Measurements from ENCODE around the gene MYPN. TPM values are rescaled to one million over a fixed set of nuclear protein-coding genes. Genes with fewer than 3 reads are reported as not detected.

MYPN gene
- total and polyA plus RNA-seq, 2 experiments from 2014 or later: not detected

DNA sequence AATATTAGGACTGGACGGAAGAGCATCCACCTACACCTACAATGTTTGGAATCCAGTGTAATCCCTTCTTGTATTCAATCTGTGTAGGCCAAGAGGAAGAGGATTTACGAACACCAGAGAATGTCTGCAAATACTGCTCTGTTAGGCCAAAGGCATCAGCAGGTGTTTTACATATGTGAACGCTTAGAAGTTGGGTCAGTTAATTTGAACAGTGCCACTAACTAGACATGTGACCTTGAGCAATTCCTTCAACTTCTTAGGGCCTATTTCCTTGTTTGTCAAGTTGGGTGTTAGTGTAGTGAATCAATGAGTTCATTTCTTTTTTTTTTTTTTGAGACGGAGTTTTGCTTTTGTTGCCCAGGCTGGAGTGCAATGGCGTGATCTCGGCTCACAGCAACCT is 35.4 kb downstream of the MYPN start:
- Mint-ChIP-seq H3K4me1 (no peaks in the 10 kb centered on the region; the same call in 2 of the 3 replicates), H3K9me3 (no peaks in the 10 kb centered on the region), H3K36me3 (ENCODE audit: low read depth) (no peaks in the 10 kb centered on the region), H3K27me3 (ENCODE audit: insufficient read depth, low read depth, poor library complexity) (peaks cover 1% of the 10 kb centered on the region), H3K4me3 (no peak overlapping the region), H3K27ac (no peak overlapping the region)
- H3K4me3 ChIP-seq: no peak overlapping the region
- H3K4me2 ChIP-seq: no peak overlapping the region
- H2AFZ ChIP-seq: no peak overlapping the region; the same call in 1 of the 2 replicates
- no peak overlapping the region for H3K27ac ChIP-seq (ENCODE audit: low read depth)
- no peaks in the 10 kb centered on the region for H3K79me2 ChIP-seq (replicated peaks; ENCODE audit: insufficient read depth)
- no peaks in the 10 kb centered on the region for H3K36me3 ChIP-seq (ENCODE audit: insufficient read depth)
- H3K4me1 ChIP-seq (ENCODE audit: insufficient read depth): no peaks in the 10 kb centered on the region
- no peaks in the 10 kb centered on the region for H3K9me2 ChIP-seq (ENCODE audit: insufficient read depth)
- no peaks in the 10 kb centered on the region for H4K20me1 ChIP-seq (replicated peaks; ENCODE audit: insufficient read depth)
- TF ChIP-seq POLR2AphosphoS5 (IDR thresholded peaks at IDR 0.05; ENCODE audit: low read depth) (no peak), ETS1 (IDR thresholded peaks at IDR 0.05) (no peak), EZH2phosphoT487 (IDR thresholded peaks at IDR 0.05; ENCODE audit: unreplicated experiment) (no peak), CTCF (conservative IDR thresholded peaks at IDR 0.05; ENCODE audit: low read depth in 2 of 2) (no peak), NANOG (IDR thresholded peaks at IDR 0.05; ENCODE audit: borderline replicate concordance) (no peak), CREB1 (CRISPR knock-in tag; IDR thresholded peaks at IDR 0.05; ENCODE audit: low read depth) (no peak), EZH2 (IDR thresholded peaks at IDR 0.05; ENCODE audit: low read depth, unreplicated experiment) (no peak), JUNB (IDR thresholded peaks at IDR 0.05; ENCODE audit: unreplicated experiment) (no peak), ZNF331 (CRISPR knock-in tag; IDR thresholded peaks at IDR 0.05; ENCODE audit: low read depth) (no peak), REST (IDR thresholded peaks at IDR 0.05; ENCODE audit: unreplicated experiment) (no peak), ZNF114 (CRISPR knock-in tag; IDR thresholded peaks at IDR 0.05) (no peak), STAT1 (IDR thresholded peaks at IDR 0.05; ENCODE audit: unreplicated experiment) (no peak)
- TF ChIP-seq, protein P1, sequence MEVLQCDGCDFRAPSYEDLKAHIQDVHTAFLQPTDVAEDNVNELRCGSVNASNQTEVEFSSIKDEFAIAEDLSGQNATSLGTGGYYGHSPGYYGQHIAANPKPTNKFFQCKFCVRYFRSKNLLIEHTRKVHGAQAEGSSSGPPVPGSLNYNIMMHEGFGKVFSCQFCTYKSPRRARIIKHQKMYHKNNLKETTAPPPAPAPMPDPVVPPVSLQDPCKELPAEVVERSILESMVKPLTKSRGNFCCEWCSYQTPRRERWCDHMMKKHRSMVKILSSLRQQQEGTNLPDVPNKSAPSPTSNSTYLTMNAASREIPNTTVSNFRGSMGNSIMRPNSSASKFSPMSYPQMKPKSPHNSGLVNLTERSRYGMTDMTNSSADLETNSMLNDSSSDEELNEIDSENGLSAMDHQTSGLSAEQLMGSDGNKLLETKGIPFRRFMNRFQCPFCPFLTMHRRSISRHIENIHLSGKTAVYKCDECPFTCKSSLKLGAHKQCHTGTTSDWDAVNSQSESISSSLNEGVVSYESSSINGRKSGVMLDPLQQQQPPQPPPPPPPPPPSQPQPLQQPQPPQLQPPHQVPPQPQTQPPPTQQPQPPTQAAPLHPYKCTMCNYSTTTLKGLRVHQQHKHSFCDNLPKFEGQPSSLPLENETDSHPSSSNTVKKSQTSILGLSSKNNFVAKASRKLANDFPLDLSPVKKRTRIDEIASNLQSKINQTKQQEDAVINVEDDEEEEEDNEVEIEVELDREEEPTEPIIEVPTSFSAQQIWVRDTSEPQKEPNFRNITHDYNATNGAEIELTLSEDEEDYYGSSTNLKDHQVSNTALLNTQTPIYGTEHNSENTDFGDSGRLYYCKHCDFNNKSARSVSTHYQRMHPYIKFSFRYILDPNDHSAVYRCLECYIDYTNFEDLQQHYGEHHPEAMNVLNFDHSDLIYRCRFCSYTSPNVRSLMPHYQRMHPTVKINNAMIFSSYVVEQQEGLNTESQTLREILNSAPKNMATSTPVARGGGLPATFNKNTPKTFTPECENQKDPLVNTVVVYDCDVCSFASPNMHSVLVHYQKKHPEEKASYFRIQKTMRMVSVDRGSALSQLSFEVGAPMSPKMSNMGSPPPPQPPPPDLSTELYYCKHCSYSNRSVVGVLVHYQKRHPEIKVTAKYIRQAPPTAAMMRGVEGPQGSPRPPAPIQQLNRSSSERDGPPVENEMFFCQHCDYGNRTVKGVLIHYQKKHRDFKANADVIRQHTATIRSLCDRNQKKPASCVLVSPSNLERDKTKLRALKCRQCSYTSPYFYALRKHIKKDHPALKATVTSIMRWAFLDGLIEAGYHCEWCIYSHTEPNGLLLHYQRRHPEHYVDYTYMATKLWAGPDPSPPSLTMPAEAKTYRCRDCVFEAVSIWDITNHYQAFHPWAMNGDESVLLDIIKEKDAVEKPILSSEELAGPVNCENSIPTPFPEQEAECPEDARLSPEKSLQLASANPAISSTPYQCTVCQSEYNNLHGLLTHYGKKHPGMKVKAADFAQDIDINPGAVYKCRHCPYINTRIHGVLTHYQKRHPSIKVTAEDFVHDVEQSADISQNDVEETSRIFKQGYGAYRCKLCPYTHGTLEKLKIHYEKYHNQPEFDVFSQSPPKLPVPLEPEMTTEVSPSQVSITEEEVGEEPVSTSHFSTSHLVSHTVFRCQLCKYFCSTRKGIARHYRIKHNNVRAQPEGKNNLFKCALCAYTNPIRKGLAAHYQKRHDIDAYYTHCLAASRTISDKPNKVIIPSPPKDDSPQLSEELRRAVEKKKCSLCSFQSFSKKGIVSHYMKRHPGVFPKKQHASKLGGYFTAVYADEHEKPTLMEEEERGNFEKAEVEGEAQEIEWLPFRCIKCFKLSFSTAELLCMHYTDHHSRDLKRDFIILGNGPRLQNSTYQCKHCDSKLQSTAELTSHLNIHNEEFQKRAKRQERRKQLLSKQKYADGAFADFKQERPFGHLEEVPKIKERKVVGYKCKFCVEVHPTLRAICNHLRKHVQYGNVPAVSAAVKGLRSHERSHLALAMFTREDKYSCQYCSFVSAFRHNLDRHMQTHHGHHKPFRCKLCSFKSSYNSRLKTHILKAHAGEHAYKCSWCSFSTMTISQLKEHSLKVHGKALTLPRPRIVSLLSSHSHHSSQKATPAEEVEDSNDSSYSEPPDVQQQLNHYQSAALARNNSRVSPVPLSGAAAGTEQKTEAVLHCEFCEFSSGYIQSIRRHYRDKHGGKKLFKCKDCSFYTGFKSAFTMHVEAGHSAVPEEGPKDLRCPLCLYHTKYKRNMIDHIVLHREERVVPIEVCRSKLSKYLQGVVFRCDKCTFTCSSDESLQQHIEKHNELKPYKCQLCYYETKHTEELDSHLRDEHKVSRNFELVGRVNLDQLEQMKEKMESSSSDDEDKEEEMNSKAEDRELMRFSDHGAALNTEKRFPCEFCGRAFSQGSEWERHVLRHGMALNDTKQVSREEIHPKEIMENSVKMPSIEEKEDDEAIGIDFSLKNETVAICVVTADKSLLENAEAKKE (CRISPR knock-in tag; IDR thresholded peaks at IDR 0.05): no peak
- H3K27me3 ChIP-seq (ENCODE audit: insufficient read depth): no peaks in the 10 kb centered on the region
- H3F3A ChIP-seq (replicated peaks; ENCODE audit: low read depth): no peaks in the 10 kb centered on the region
- ATAC-seq (no peak), DNase-seq (ENCODE audit: low spot score) (no peak)
